SIG-M5 (cell line): ENCODE results near the gene ETNK1.
A peak's percentile ranks its signal among the peaks of the same experiment; 100 is the strongest.
"Not testable (repeated sequence)": the region's sequence is repeated elsewhere in the genome, so short reads cannot be mapped to it uniquely, and the experiment has no call there.

Experiments
- DNase-seq: peaks from one replicate; lab custom pipeline; 2025; lab: John Stamatoyannopoulos, UW

Gene ETNK1

DNA sequence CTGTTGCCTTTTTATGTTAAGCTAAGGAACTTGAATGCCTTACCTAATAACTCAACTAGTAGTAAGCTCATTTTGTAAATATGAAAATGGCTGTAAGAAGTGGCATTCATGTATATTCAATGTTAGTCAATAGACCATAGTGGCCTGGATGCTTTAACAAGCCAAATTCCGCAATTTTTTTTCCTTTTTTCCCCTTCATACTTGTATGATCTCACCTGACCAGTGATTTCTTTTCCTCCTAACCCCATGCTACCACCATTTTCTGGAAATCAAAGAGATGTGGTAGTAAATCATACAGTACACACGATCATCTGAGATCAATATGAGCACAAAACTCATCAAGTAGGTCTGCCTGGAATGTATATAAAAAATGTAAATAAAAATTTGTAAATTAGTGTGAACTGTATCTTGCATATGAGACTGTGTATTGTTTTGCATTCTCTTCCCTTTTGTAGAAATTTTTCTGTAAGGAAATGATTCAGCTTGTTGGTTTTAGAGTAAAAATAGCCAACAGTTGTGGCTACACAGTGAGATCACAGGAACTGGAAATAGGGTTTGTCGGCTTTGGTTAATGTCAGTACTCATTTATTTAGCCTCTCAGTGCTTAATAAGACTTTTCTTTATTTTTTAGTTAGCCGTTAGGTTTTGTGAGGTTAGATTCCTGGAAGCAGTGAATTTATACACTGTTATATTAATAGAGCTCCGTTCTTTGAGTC lies 62.5 kb downstream of the ETNK1 start:
- peak; percentile 37 for DNase-seq

DNA sequence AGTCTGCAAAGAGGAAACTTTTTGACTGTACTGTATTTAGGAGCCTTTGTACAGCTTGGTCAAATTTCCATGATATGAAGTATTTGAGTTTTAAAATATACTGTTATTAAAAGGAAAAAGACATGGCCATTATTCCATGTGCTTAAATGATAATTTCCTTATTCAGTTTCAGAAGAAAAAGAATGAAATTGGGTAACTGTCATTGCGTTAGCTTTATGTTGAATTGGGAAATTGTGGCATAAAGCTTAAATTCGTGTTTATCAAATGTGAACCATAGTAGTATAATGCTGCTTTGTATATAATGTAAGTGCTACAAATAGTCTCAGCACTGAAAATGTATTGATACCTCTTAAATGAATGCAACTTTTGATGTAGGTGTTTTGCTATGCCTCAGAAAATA lies 64.9 kb downstream of the ETNK1 start:
- no peak for DNase-seq

GRCh38 chr12:22691319-22691718 lies 66.3 kb downstream of the ETNK1 start:
- DNase-seq = no peak

DNA sequence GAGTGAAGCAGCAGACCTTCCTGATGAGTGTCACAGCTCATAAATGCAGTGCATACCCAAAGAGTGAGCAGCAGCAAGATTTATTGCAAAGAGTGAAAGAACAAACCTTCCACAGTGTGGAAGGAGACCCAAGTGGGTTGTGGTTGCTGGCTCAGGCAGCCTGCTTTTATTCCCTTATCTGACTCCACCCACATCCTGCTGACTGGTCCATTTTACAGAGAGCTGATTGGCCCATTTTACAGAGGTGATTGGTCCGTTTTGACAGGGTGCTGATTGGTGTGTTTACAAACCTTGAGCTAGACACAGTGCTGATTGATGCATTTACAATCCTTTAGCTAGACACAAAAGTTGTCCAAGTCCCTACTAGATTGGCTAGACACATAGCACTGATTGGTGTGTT lies 67.5 kb downstream of the ETNK1 start:
- DNase-seq = not testable (repeated sequence)

DNA sequence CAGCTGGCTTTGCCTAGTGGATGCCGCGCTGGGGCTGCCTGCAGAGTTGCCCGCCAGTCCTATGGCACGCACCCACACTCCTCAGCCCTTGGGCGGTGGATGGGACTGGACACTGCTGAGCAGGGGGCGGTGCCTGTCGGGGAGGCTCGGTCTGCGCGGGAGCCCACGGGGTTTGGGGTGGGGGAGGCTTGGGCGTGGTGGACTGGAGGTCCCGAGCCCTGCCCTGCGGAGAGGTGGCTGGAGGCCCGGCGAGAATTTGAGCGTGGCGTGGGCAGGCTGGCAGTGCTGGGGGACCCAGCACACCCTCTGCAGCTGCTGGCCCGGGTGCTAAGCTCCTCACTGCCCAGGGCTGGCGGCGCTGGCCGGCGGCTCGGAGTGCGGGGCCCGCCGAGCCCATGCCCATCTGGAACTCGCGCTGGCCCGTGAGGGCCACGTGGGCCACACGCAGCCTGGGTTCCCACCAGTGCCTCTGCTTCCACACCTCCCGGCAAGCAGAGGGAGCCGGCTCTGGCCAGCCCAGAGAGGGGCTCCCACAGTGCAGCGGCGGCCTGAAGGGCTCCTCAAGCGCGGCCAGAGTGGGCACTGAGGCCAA lies 68.1 kb downstream of the ETNK1 start:
- no peak for DNase-seq

DNA sequence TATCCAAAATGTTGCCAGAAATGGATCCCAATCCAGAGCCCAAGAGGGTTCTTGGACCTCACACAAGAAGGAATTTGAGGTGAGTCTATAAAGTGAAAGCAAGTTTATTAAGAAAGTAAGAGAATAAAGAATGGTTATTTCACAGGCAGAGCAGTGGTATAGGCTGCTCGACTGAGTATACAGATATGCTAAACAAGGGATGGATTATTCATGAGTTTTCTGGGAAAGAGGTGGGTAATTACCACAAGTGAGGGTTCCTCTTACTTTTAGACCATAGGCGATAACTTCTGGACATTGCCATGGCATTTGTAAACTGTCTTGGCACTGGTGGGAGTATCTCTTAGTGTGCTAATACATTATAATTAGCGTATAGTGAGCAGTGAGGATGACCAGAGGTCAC lies 73.6 kb downstream of the ETNK1 start:
- DNase-seq = no peak

DNA sequence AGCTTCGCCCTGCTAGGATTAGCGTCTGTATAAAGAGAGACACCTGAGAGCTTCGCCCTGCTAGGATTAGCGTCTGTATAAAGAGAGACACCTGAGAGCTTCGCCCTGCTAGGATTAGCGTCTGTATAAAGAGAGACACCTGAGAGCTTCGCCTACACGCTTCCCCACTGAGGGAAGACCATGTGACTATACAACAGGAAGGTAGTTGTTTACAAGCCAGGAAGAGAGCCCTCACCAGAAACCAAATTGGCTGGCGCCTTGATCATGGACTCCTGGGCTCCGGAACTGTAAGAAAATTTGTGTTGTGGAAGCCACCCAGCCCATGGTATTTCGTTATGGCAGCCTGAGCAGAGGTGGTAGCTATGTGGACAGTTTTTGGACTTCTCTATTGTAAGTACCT lies 74.7 kb downstream of the ETNK1 start:
- not testable (repeated sequence) for DNase-seq

DNA sequence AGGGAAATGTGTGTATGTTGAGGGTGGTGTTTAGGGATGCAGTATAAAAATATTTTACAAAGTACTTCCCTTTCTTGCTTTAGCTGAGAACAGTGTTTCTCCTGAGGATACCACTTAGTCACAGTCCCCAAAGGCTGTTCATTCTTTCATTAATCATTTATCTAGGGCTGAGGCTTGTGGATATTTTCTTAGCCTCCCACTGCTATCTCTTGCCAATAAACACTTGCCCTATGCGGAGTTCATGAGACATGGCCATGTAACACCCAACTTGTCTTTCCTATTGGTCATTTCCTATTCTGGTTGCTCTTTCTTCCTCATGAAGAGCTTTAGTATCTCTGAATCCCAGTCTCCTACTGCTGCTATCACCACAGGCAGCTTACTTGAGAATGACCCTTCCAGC lies 75.1 kb downstream of the ETNK1 start:
- no peak for DNase-seq

DNA sequence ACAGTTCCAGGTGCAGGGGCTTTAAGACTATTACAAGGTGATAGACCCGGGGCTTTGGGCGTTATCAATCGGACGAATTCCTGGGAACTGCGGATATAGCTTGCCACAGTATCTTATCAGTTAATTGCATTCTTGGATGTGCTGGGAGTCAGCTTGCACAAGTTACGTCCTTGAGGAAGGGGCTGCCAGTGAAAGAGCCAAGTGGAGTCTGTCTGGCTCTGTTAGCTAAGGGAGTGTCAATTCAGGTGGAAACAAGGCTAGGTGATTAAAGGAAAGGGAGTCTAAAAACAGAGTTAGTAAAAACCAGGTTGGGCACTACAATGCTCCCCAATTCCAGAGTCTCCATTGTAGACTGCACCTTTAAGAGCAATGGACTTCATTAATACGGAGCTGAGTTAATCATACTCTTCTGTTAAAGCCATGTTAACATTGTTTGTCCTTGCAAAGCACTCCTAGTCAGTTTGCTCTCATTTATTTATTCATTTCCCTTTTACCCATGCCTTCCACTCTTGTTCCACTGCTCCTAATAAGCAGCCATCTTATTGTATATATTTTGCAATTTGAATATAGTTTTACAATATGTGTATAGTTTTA lies 76.3 kb downstream of the ETNK1 start:
- DNase-seq = not testable (repeated sequence)

DNA sequence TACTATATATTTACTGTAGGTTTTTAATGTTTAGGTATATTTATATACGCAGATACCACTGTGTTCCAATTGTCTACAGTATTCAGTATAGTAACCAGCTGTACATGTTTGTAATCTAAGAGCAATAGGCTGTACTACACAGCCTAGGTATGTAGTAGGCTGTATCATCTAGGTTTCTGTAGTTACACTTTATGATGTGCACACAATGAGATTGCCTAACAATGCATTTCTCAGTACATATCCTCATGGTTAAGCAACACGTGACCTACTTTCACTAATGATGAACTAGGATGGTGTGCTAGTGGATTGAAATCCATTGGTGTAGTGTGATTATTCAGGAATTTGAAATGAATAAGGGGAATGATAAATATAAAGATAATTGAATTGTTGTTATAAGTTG lies 77.7 kb downstream of the ETNK1 start:
- DNase-seq = no peak

DNA sequence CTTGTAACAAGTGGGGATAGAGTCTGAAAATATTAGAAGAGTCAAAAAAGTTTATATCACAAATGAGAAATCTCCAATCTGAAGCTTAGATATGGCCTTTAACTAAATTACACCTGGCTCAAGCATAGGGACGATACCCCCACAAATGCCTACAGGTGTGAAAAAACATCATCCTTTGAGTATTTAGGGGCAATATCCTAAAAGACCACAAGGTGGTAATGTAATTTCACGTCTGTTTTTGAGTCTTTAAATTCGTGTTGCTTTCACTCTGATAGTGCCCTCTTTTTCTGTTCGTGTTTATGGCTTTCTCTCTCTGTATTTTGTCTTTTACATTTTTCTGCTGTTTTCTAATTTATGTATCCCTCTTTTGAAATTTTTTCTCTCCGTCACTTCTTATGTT lies 84.3 kb downstream of the ETNK1 start:
- no peak for DNase-seq

DNA sequence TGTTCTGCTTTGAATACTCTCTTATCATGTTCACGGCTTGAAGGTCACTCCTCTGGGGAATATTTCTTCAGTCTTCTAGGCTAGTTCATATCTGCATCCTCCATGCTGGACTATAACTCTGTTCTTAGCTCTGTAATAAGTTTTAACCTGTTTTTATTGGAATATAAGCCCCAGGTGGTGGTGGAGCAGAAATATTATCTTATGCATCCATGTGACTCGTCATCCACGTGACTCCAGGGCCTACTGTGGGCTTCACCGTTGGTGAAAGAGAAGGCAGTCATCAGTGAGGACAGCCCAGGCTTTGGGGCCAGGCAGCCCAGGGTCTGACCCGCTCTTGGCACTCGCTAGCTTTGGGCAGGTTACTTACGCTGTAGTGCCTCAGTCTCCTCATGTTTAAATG lies 87.1 kb downstream of the ETNK1 start:
- no peak for DNase-seq

DNA sequence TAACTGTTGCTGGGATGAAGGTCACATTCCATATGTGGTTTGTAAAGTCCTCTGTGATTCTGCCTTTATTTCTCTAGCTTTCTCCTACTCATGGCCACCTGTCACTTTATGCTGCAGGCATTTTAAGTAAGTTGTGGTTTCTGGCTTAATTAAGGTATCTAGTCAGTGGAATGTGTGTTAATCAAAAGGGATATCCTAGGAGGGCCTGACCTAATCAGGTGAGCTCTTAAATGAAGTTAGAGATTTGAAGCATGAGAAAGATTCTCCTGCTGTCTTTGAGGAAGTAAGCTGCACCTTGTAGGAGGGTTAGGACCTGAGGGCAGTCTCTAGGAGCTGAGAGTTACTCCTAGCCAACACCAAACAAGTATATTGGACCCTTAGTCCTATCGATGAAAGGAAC lies 90.3 kb downstream of the ETNK1 start:
- no peak for DNase-seq

GRCh38 chr12:22719745-22720144 lies 94.8 kb downstream of the ETNK1 start:
- no peak for DNase-seq

DNA sequence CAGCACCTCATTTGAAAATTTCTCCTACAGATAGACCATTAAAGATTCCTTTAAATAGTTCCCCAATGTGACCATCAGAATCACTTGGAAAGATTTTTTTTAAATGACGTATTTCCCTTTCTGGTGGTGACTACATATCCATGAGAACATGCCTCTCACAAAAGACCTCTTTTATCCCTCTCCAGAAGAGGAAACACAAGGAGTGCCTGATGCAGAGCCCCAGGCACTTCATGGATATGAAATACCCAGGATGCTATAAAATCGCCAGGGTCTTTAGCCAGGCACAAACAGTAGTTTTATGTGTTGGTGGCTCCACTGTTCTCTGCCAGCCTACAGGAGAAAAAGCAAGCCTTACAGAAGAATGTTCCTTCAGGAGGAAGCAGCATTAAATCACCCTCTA lies 97.1 kb downstream of the ETNK1 start:
- DNase-seq = no peak

- no peak for DNase-seq
Observed at GRCh38 chr12:22722779-22723178, 97.8 kb downstream of the ETNK1 start.

GRCh38 chr12:22728987-22729386 lies 104.0 kb downstream of the ETNK1 start:
- DNase-seq = no peak

GRCh38 chr12:22729431-22729956 lies 104.5 kb downstream of the ETNK1 start:
- no peak for DNase-seq

GRCh38 chr12:22729957-22730443 lies 105.0 kb downstream of the ETNK1 start:
- DNase-seq = peak; percentile 55

- DNase-seq = no peak
Observed at GRCh38 chr12:22731236-22731635, 106.3 kb downstream of the ETNK1 start.

DNA sequence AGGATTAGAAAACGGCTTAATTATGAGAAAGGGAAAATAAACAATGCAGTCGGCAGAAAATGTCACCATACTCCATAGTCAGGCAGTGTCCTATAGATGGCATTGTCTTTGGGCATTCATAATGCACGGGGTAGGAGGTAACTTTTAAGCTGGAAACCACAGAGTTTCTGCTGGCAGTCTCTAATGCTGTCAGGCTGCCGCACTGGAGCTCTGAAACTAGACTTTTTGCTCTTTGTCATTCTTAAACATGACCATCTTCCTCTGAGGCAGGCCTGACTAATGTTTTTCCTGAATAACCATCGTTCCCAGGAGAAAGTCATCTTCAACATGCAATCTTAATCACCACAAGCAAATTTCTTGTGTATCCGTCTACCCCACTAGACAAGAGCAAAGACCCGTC lies 108.8 kb downstream of the ETNK1 start:
- no peak for DNase-seq

GRCh38 chr12:22738945-22739344 lies 114.0 kb downstream of the ETNK1 start:
- no peak for DNase-seq
